Measurements from ENCODE around the gene GAPT. TPM values are rescaled to one million over a fixed set of nuclear protein-coding genes. Genes with fewer than 3 reads are reported as not detected.

GAPT gene
- total and polyA plus RNA-seq, 2 donors (not counting 3 experiments of a cell fraction or from before 2014, with no cell fraction given), result not detected

DNA sequence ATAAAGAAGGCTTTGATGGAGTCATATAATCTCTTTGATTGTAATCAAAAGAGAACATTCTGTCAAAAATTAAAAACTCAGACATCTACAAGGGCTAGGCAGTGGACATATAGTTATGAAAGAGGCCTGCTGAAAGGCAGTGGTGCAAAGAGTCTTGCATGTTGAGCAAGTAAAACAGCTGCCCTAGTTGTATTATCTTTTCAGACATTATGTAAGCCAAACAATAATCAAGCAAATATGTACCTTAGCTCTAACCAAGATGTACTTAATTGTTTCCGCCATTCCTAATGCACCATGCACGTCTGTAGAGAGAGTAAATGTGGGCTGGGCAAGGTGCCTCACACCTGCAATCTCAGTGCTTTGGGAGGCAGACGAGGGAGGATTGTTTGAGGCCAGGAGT, 14.3 kb downstream of the GAPT start:
- no peak for DNase-seq (ENCODE audit: low read depth, low spot score)
- Histone ChIP-seq H3K9me1 (replicated peaks; ENCODE audit: control insufficient read depth, extremely low read depth, insufficient read depth, low read length) (no peaks in the 10 kb centered on the region), H3K4me3 (replicated peaks in 1 of 3; ENCODE audit: insufficient read depth in 1 of 3, low read depth in 1 of 3, low read length in 3 of 3) (no peak overlapping the region), H3K36me3 (ENCODE audit: control insufficient read depth in 2 of 2, extremely low read depth in 1 of 2, insufficient read depth in 2 of 2, low read length in 2 of 2) (no peaks in the 10 kb centered on the region), H3K27me3 (ENCODE audit: control insufficient read depth in 2 of 2, insufficient read depth in 2 of 2, low read length in 2 of 2) (peaks cover 3 to 5% of the 10 kb centered on the region in 2 experiments), H3K9ac (replicated peaks; ENCODE audit: extremely low read depth, insufficient read depth, low read length) (no peak overlapping the region), H3K9me3 (replicated peaks; ENCODE audit: control insufficient read depth, insufficient read depth, low read length) (no peaks in the 10 kb centered on the region), H3K4me1 (ENCODE audit: control insufficient read depth, extremely low read depth, insufficient read depth, low read length) (no peaks in the 10 kb centered on the region), H2AFZ (ENCODE audit: low read depth, low read length) (no peak overlapping the region), H3K4me2 (ENCODE audit: insufficient read depth, low read length) (no peak overlapping the region), H3K79me2 (ENCODE audit: control insufficient read depth, insufficient read depth, low read length) (no peaks in the 10 kb centered on the region), H3K27ac (ENCODE audit: insufficient read depth, low read depth, low read length) (no peak overlapping the region), H4K20me1 (replicated peaks; ENCODE audit: control insufficient read depth, extremely low read depth, insufficient read depth, low read length) (no peaks in the 10 kb centered on the region)
- no peak for FAIRE-seq
- ChIA-PET POLR2A (no interaction called here), CTCF (interaction anchor here (1.1 kb wide), 3 partner anchors 302 to 1208 kb away, joined by 3 to 4 read pairs (median 3); no protein-coding TSS in a partner anchor)
- no TSS peak for BruUV-seq (replicated peaks)
- TF ChIP-seq, protein P1, sequence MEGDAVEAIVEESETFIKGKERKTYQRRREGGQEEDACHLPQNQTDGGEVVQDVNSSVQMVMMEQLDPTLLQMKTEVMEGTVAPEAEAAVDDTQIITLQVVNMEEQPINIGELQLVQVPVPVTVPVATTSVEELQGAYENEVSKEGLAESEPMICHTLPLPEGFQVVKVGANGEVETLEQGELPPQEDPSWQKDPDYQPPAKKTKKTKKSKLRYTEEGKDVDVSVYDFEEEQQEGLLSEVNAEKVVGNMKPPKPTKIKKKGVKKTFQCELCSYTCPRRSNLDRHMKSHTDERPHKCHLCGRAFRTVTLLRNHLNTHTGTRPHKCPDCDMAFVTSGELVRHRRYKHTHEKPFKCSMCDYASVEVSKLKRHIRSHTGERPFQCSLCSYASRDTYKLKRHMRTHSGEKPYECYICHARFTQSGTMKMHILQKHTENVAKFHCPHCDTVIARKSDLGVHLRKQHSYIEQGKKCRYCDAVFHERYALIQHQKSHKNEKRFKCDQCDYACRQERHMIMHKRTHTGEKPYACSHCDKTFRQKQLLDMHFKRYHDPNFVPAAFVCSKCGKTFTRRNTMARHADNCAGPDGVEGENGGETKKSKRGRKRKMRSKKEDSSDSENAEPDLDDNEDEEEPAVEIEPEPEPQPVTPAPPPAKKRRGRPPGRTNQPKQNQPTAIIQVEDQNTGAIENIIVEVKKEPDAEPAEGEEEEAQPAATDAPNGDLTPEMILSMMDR (IDR thresholded peaks at IDR 0.05; ENCODE audit: extremely low read depth in 1 of 2, insufficient read depth in 1 of 2, low read depth in 1 of 2, low read length in 2 of 2), result no peak
- TF ChIP-seq, protein P2, sequence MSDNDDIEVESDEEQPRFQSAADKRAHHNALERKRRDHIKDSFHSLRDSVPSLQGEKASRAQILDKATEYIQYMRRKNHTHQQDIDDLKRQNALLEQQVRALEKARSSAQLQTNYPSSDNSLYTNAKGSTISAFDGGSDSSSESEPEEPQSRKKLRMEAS (IDR thresholded peaks at IDR 0.05; ENCODE audit: insufficient read depth, insufficient read length), result no peak
- TF ChIP-seq EZH2 (IDR thresholded peaks at IDR 0.05; ENCODE audit: borderline replicate concordance, low read depth, low read length, severe bottlenecking) (no peak), JUN (IDR thresholded peaks at IDR 0.05; ENCODE audit: borderline replicate concordance, insufficient read depth, insufficient read length, low read depth) (no peak), FOS (IDR thresholded peaks at IDR 0.05; ENCODE audit: borderline replicate concordance, insufficient read depth, low read length) (no peak), POLR2AphosphoS5 (IDR thresholded peaks at IDR 0.05; ENCODE audit: insufficient read depth, low read depth, low read length) (no peak), MYC (IDR thresholded peaks at IDR 0.05; ENCODE audit: low read depth, low read length) (no peak), POLR2A (IDR thresholded peaks at IDR 0.05; ENCODE audit: low read depth, low read length) (no peak), GATA2 (IDR thresholded peaks at IDR 0.05; ENCODE audit: insufficient read depth, insufficient read length, low read depth, low read length) (no peak)
- dilution Hi-C loops (cut with MboI; ENCODE audit: extremely low pct_ligation_motif_present, low sequenced_read_pairs) (no loop called here), intact Hi-C loops (cut with micrococcal nuclease) (no loop called here)

Measured in endothelial cell of umbilical vein (primary cell).